Measurements from ENCODE around the gene MYO1D. TPM values are rescaled to one million over a fixed set of nuclear protein-coding genes. Genes with fewer than 3 reads are reported as not detected.

The MYO1D gene
- total RNA-seq, 1 donor: 94.0 TPM

DNA sequence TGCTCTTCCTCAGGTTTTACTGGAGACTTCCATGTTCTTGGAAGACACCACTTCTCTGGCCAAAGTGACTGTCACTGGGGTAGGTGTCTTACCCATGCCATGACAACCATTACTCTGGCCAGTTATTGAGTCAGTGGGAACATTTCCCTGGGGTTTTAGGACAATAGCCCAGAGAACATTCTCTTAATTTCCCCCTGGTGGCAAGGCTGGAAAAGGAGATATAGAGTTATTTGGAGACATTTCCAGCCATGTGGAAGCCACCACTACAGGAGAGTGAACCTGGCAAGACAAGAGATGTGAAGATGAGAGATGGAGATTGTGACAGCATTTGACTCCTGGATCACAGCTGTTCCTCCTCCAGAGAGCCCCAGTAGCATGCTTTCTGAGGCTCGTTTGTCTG lies 283.9 kb downstream of the MYO1D start:
- H3K4me3 ChIP-seq (ENCODE audit: low read depth, low read length): no peak overlapping the region
- TF ChIP-seq, protein P1, sequence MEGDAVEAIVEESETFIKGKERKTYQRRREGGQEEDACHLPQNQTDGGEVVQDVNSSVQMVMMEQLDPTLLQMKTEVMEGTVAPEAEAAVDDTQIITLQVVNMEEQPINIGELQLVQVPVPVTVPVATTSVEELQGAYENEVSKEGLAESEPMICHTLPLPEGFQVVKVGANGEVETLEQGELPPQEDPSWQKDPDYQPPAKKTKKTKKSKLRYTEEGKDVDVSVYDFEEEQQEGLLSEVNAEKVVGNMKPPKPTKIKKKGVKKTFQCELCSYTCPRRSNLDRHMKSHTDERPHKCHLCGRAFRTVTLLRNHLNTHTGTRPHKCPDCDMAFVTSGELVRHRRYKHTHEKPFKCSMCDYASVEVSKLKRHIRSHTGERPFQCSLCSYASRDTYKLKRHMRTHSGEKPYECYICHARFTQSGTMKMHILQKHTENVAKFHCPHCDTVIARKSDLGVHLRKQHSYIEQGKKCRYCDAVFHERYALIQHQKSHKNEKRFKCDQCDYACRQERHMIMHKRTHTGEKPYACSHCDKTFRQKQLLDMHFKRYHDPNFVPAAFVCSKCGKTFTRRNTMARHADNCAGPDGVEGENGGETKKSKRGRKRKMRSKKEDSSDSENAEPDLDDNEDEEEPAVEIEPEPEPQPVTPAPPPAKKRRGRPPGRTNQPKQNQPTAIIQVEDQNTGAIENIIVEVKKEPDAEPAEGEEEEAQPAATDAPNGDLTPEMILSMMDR (IDR thresholded peaks at IDR 0.05; ENCODE audit: insufficient read depth, low read length): no peak
- no peak for DNase-seq (ENCODE audit: low read depth)

DNA sequence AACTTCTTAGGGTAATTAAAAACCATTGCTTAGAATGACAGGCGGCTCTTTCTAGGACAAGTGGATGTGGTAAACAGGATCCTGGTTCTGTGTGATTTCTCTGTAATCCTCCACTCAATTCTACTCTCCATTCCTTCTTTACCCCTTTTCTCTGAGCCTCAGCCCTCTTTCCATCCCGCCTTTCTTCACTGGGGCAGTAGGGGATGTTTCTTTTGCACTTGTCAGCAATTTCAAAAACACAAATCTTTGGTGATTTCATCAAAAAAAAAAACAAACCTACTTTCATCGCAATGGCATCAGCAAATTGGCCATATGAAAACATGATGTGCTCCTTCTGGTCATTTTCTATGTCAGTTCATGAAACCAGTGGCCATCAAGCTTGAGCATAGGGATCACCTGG lies 285.5 kb downstream of the MYO1D start:
- no peak overlapping the region for H3K4me3 ChIP-seq (ENCODE audit: low read depth, low read length)
- DNase-seq (ENCODE audit: low read depth): no peak
- TF ChIP-seq, protein P1 (IDR thresholded peaks at IDR 0.05; ENCODE audit: insufficient read depth, low read length): no peak

DNA sequence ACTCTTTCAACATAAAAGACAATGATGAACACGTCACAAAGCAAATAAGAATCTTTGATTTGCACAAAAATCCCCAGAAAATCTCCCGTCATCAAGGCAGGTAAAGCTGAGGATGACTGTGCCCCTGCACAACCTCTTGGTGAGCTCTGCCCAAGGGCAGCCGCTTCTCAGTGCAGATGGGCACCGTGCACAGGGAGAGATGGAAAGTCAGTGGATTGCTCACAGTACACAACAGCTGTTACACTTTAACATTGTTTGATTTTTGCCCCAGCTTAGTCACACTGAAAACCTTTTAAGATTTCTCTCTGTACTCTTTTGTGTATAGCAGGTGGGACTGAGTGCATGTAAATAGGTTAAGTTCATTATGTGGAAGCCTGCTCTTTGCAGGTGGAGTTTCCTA lies 285.9 kb downstream of the MYO1D start:
- no peak overlapping the region for H3K4me3 ChIP-seq (ENCODE audit: low read depth, low read length)
- TF ChIP-seq, protein P1 (IDR thresholded peaks at IDR 0.05; ENCODE audit: insufficient read depth, low read length): no peak
- no peak for DNase-seq (ENCODE audit: low read depth)

DNA sequence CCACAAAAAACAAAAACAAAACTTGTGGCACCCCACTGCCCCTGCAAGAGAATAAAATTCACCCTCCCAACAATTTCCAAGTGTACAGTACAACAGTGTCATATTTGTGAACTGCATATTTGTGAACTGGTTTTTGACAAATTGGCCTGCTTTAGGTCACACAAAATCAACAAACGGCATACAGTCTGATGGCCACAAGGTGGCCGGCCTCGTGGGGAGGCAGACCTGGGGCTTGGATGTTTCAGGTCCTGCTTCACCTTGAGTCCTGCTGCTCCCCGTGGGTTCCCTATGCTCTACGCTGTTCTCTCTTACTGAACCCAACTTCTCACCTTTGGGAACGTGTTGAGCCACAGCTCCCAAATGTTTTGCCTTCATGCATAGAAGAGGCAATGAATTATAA lies 287.9 kb downstream of the MYO1D start:
- TF ChIP-seq, protein P1 (IDR thresholded peaks at IDR 0.05; ENCODE audit: insufficient read depth, low read length): no peak
- DNase-seq (ENCODE audit: low read depth): no peak
- H3K4me3 ChIP-seq (ENCODE audit: low read depth, low read length): no peak overlapping the region

DNA sequence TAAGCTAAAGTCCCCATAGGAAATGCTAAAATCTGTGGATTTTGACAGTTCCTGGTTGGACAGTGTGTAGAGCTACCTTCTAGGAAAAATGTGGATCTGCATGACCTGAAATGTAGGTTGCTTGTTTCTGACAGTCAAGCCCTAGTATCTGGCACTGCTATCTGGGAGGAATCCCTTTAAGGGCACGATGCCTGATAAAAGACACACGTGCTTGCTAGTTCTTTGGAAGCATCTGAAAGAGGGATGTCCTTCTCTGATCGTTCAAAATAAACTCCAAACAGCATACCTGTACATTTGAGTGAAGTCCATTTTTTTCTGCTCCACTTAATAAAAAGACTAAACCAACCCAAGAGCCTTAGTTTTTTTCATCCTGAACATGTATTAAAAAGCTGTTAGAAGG lies 288.8 kb downstream of the MYO1D start:
- no peak for DNase-seq (ENCODE audit: low read depth)
- H3K4me3 ChIP-seq (ENCODE audit: low read depth, low read length): no peak overlapping the region
- TF ChIP-seq, protein P1 (IDR thresholded peaks at IDR 0.05; ENCODE audit: insufficient read depth, low read length): no peak

DNA sequence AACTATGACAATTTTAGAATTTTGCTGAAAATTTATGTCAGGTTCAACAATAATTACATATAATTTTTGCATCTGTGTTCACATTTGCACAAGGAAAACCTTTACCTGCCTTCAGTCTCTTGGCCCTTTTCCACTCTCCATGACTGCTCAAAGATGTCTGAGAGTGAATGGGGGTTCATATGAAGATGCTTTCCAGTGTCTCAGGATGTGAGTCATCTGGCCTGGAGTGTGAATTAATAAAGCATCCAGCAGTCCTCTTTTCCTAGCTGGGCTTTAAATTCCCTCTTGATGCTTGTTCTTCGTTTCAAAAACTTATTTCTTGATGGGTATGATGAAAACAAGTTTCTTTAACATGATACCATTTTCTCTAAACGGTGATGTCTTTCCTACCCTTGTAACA lies 290.3 kb downstream of the MYO1D start:
- TF ChIP-seq, protein P1 (IDR thresholded peaks at IDR 0.05; ENCODE audit: insufficient read depth, low read length): no peak
- DNase-seq (ENCODE audit: low read depth): no peak
- no peak overlapping the region for H3K4me3 ChIP-seq (ENCODE audit: low read depth, low read length)

DNA sequence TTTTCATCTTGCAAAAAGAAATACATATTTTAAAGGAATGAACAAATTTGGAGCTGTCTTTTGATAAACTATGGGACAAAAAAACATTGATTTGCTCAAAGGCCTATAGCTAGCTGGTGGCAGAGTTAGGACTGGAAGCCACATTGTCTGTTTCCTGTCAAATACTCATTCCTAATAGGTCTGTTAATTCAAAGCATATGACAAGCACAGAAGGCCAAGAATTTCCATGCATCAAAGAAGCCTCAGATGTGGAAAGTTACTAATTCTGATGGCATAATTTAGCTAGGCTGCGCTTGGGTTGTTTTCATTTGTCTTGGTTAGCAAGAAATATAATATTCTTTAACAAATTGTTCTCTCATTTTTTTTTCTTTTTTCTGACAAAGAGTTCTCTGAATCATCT lies 292.1 kb downstream of the MYO1D start:
- TF ChIP-seq, protein P1 (IDR thresholded peaks at IDR 0.05; ENCODE audit: insufficient read depth, low read length): no peak
- DNase-seq (ENCODE audit: low read depth): no peak
- no peak overlapping the region for H3K4me3 ChIP-seq (ENCODE audit: low read depth, low read length)
